SK-N-SH (cell line): ENCODE data around the gene CCN6. TPM values are rescaled to one million over a fixed set of nuclear protein-coding genes. Genes with fewer than 3 reads are reported as not detected.

Experiments used
- CTCF ChIA-PET: fragments of 300-600, 350-600 bp; formaldehyde crosslinking; extraction: SDS; loops from one replicate; lab custom pipeline; 2021; lab: Yijun Ruan, JAX
- POLR2A ChIA-PET: fragments of 350-600 bp; sonication (Branson Sonifier 250); formaldehyde crosslinking; extraction: SDS; loops from one replicate; lab custom pipeline; 2020; ENCODE audit warnings: antibody characterized with exemption, inconsistent platforms; lab: Yijun Ruan, JAX
- DNase-seq: peaks from one replicate; pipeline ENCODE4 v3.0.0; 2012
- H2AFZ ChIP-seq: fragments of 200-600 bp; sonication (generic); 2 replicates; pipeline ENCODE4 v1.8.1; 2016; ENCODE audit warnings: antibody characterized with exemption, mild to moderate bottlenecking, low read depth
- H3F3A ChIP-seq: fragments of 200-600 bp; sonication (generic); replicated peaks from 2 replicates; pipeline ENCODE3; 2016; ENCODE audit warnings: antibody characterized with exemption, mild to moderate bottlenecking; ENCODE audit not compliant: insufficient read depth
- H3K27ac ChIP-seq, 2 experiments: fragments of 200-500 bp in 1 of 2; fragments of 200-600 bp in 1 of 2; sonication (Bioruptor generic) in 1 of 2; sonication (generic), shearing (Covaris generic) in 1 of 2; 2 replicates each; pipeline versions ENCODE4 v1.5.1 to v1.6.1; 2014 to 2016; ENCODE audit warnings: low read depth in 2 of 2, inconsistent platforms in 1 of 2, low read length in 1 of 2, mild to moderate bottlenecking in 1 of 2, mixed read lengths in 1 of 2
- H3K27me3 ChIP-seq: fragments of 200-600 bp; sonication (generic), shearing (Covaris generic); 2 replicates; pipeline ENCODE4 v1.6.1; 2016; ENCODE audit warnings: mixed run types; ENCODE audit not compliant: insufficient read depth
- H3K36me3 ChIP-seq, 2 experiments: fragments of 200-500 bp in 1 of 2; fragments of 200-600 bp in 1 of 2; sonication (Bioruptor generic) in 1 of 2; sonication (generic) in 1 of 2; replicated peaks in 1 of 2; 2 replicates each; pipeline versions ENCODE3 to v1.5.1; 2014 to 2016; ENCODE audit warnings: low read length in 1 of 2, mild to moderate bottlenecking in 1 of 2; ENCODE audit not compliant: insufficient read depth in 2 of 2, control insufficient read depth in 1 of 2
- H3K4me1 ChIP-seq, 2 experiments: fragments of 200-500 bp in 1 of 2; fragments of 200-600 bp in 1 of 2; sonication (Bioruptor generic) in 1 of 2; sonication (generic), shearing (Covaris generic) in 1 of 2; 2 replicates each; pipeline versions ENCODE4 v1.5.1 to v1.6.1; 2014 to 2016; ENCODE audit warnings: low read depth in 1 of 2, low read length in 1 of 2, mixed run types in 1 of 2; ENCODE audit not compliant: insufficient read depth in 2 of 2, control insufficient read depth in 1 of 2
- H3K4me2 ChIP-seq: fragments of 200-600 bp; sonication (generic), shearing (Covaris generic); 2 replicates; pipeline ENCODE4 v1.6.1; 2017; ENCODE audit warnings: mixed run types
- H3K4me3 ChIP-seq, 2 experiments: fragments of 200-500 bp in 1 of 2; fragments of 200-600 bp in 1 of 2; sonication (Bioruptor generic) in 1 of 2; sonication (generic), shearing (Covaris generic) in 1 of 2; 2 replicates each; pipeline versions ENCODE4 v1.5.1 to v1.8.1; 2014 to 2016; ENCODE audit warnings: low read depth in 2 of 2, inconsistent platforms in 1 of 2, low read length in 1 of 2, mild to moderate bottlenecking in 1 of 2, mixed read lengths in 1 of 2, moderate library complexity in 1 of 2
- H3K79me2 ChIP-seq: fragments of 200-600 bp; sonication (generic); 2 replicates; pipeline ENCODE4 v1.8.1; 2017; ENCODE audit warnings: mild to moderate bottlenecking; ENCODE audit not compliant: insufficient read depth
- H3K9ac ChIP-seq: fragments of 200-600 bp; sonication (generic); 2 replicates; pipeline ENCODE4 v1.6.1; 2017; ENCODE audit warnings: mixed run types
- H3K9me2 ChIP-seq: fragments of 200-600 bp; sonication (generic); 2 replicates; pipeline ENCODE4 v1.6.1; 2017; ENCODE audit warnings: mixed run types
- H3K9me3 ChIP-seq: fragments of 200-600 bp; sonication (generic); 2 replicates; pipeline ENCODE4 v1.6.1; 2017; ENCODE audit warnings: mixed run types, mild to moderate bottlenecking, moderate library complexity
- H4K20me1 ChIP-seq: fragments of 200-600 bp; sonication (generic); 2 replicates; pipeline ENCODE4 v1.6.1; 2017; ENCODE audit warnings: mild to moderate bottlenecking, mixed run types; ENCODE audit not compliant: insufficient read depth
- CHD2 ChIP-seq: fragments of 150-350 bp; IDR thresholded peaks from 2 replicates; pipeline ENCODE4 v1.6.1; 2018; ENCODE audit warnings: low read length; ENCODE audit not compliant: partially characterized antibody
- ELF1 ChIP-seq: IDR thresholded peaks from 2 replicates; pipeline ENCODE4 v1.4.0; 2012
- EP300 ChIP-seq, 2 experiments: IDR thresholded peaks; 2 replicates each; pipeline versions ENCODE4 v1.4.0 to v1.6.1; 2012; ENCODE audit warnings: borderline replicate concordance in 1 of 2, low read depth in 1 of 2, low read length in 1 of 2
- NFIC ChIP-seq: IDR thresholded peaks from 2 replicates; pipeline ENCODE4 v1.4.0; 2012; ENCODE audit warnings: borderline replicate concordance
- TAF1 ChIP-seq: IDR thresholded peaks from 2 replicates; pipeline ENCODE4 v1.6.1; 2012; ENCODE audit warnings: low read depth, mild to moderate bottlenecking, low read length, moderate library complexity, borderline replicate concordance
- TCF12 ChIP-seq: IDR thresholded peaks from 2 replicates; pipeline ENCODE4 v1.4.0; 2012
- YY1 ChIP-seq: IDR thresholded peaks from 2 replicates; pipeline ENCODE4 v1.4.0; 2012; ENCODE audit warnings: low read depth, mild to moderate bottlenecking
- WGBS: methylation state at CpG from one replicate; pipeline ENCODE4 v1.1.6; 2017; ENCODE audit warnings: low lambda C conversion rate; 5-methylcytosine and 5-hydroxymethylcytosine counted together
- polyA plus RNA-seq, 3 experiments: library from polyadenylated mRNA; depleted of rRNA; stranded (reverse); fragments of >200 nt; gene quantifications; 2 replicates each; pipeline ENCODE4 v1.2.3, GENCODE V29; 2012
- TF ChIP-seq, protein P1 (sequence below): IDR thresholded peaks from 2 replicates; pipeline ENCODE4 v1.4.0; 2012; ENCODE audit warnings: low read depth, borderline replicate concordance
- TF ChIP-seq, protein P2 (sequence below): IDR thresholded peaks from 2 replicates; pipeline ENCODE4 v1.6.1; 2012; ENCODE audit warnings: mild to moderate bottlenecking, low read depth, low read length, moderate library complexity
- TF ChIP-seq, protein P3 (sequence below): fragments of 150-350 bp; IDR thresholded peaks from 2 replicates; pipeline ENCODE4 v1.6.1; 2016; ENCODE audit warnings: mild to moderate bottlenecking, low read depth, low read length

Gene CCN6
- polyA plus RNA-seq, 1 of the 3 experiments (the other 2 are of a cell fraction), result not detected

DNA sequence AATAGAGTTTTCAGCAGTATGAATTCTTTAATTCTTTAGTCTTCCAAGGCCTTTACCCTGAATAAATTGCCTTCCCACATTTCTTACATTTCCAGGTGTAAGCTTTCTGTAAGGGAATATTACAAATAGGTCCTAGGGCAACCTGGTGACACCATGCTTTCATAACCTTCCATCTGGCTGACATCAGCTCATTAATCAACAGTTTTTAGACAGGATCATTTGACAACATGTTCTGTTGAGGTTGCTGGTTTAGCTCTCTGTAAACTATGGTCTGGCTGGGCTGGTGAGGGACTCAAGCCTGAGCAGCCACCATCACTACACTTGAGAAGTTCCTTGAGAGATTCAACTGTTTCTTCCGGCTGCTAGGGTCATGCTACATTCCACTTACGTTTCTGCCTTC, 52.7 kb downstream of the CCN6 start:
- TF ChIP-seq YY1 (no peak), TAF1 (no peak), CHD2 (no peak)
- TF ChIP-seq, protein P1, sequence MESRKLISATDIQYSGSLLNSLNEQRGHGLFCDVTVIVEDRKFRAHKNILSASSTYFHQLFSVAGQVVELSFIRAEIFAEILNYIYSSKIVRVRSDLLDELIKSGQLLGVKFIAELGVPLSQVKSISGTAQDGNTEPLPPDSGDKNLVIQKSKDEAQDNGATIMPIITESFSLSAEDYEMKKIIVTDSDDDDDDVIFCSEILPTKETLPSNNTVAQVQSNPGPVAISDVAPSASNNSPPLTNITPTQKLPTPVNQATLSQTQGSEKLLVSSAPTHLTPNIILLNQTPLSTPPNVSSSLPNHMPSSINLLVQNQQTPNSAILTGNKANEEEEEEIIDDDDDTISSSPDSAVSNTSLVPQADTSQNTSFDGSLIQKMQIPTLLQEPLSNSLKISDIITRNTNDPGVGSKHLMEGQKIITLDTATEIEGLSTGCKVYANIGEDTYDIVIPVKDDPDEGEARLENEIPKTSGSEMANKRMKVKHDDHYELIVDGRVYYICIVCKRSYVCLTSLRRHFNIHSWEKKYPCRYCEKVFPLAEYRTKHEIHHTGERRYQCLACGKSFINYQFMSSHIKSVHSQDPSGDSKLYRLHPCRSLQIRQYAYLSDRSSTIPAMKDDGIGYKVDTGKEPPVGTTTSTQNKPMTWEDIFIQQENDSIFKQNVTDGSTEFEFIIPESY, result no peak
- TF ChIP-seq, protein P2, sequence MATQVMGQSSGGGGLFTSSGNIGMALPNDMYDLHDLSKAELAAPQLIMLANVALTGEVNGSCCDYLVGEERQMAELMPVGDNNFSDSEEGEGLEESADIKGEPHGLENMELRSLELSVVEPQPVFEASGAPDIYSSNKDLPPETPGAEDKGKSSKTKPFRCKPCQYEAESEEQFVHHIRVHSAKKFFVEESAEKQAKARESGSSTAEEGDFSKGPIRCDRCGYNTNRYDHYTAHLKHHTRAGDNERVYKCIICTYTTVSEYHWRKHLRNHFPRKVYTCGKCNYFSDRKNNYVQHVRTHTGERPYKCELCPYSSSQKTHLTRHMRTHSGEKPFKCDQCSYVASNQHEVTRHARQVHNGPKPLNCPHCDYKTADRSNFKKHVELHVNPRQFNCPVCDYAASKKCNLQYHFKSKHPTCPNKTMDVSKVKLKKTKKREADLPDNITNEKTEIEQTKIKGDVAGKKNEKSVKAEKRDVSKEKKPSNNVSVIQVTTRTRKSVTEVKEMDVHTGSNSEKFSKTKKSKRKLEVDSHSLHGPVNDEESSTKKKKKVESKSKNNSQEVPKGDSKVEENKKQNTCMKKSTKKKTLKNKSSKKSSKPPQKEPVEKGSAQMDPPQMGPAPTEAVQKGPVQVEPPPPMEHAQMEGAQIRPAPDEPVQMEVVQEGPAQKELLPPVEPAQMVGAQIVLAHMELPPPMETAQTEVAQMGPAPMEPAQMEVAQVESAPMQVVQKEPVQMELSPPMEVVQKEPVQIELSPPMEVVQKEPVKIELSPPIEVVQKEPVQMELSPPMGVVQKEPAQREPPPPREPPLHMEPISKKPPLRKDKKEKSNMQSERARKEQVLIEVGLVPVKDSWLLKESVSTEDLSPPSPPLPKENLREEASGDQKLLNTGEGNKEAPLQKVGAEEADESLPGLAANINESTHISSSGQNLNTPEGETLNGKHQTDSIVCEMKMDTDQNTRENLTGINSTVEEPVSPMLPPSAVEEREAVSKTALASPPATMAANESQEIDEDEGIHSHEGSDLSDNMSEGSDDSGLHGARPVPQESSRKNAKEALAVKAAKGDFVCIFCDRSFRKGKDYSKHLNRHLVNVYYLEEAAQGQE, result no peak
- TF ChIP-seq, all 33 proteins: peak for 0
- WGBS, result 56% methylated on average over 2 of the region's 2 CpGs
- POLR2A ChIA-PET, result no interaction called here
- CTCF ChIA-PET, result no interaction called here
- Histone ChIP-seq H3F3A (no peaks in the 10 kb centered on the region), H4K20me1 (no peaks in the 10 kb centered on the region), H3K36me3 (peaks cover 14 to 16% of the 10 kb centered on the region in 2 experiments), H3K9ac (no peak overlapping the region), H3K9me3 (no peaks in the 10 kb centered on the region), H3K79me2 (no peaks in the 10 kb centered on the region; the same call in 1 of the 2 replicates), H3K4me2 (no peak overlapping the region), H3K4me1 (no peaks in the 10 kb centered on the region; a peak in 2 of 4 replicates), H3K27me3 (no peaks in the 10 kb centered on the region), H3K9me2 (no peaks in the 10 kb centered on the region), H3K4me3 (no peak overlapping the region), H3K27ac (no peak overlapping the region), H2AFZ (no peak overlapping the region)
- no peak for DNase-seq

DNA sequence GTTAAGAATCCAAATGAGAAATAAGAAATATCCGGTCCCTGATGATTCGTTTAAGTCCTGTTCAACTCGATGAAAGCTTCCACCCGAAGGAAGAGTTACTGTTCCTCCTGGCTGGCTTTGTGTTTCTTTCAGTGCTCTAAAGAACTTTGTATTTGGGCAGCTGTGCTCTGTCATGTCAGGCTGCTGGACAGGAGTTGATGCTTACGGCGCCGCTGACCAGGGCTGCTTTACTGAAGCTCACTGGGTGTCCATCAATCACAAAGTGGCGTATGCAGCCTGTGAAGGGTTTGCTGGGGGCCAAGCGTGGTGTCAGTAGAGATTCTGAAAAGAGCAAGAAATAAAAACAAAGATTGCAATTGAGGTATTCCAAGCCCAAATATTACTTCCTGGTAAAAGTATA, 55.4 kb downstream of the CCN6 start:
- ChIA-PET POLR2A (no interaction called here), CTCF (interaction anchor here (0.9 to 1.5 kb wide), 2 partner anchors 54 to 55 kb away, joined by 3 to 4 read pairs; no protein-coding TSS in a partner anchor)
- H3K4me2 ChIP-seq, result no peak overlapping the region
- DNase-seq, result no peak
- no peak for TF ChIP-seq ELF1
- TF ChIP-seq, protein P3, sequence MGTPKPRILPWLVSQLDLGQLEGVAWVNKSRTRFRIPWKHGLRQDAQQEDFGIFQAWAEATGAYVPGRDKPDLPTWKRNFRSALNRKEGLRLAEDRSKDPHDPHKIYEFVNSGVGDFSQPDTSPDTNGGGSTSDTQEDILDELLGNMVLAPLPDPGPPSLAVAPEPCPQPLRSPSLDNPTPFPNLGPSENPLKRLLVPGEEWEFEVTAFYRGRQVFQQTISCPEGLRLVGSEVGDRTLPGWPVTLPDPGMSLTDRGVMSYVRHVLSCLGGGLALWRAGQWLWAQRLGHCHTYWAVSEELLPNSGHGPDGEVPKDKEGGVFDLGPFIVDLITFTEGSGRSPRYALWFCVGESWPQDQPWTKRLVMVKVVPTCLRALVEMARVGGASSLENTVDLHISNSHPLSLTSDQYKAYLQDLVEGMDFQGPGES, result no peak
- no peak for TF ChIP-seq EP300 (IDR thresholded peaks at IDR 0.05; ENCODE audit: borderline replicate concordance in 1 of 2, low read depth in 1 of 2, low read length in 1 of 2)
- no peak for TF ChIP-seq NFIC
- TF ChIP-seq TCF12, result no peak
- H3K27me3 ChIP-seq, result no peaks in the 10 kb centered on the region
- H3K9me3 ChIP-seq, result no peaks in the 10 kb centered on the region
- H3F3A ChIP-seq, result no peaks in the 10 kb centered on the region
- peaks cover 5 to 31% of the 10 kb centered on the region in 2 experiments for H3K36me3 ChIP-seq
- no peaks in the 10 kb centered on the region for H3K9me2 ChIP-seq
- no peaks in the 10 kb centered on the region; a peak in 2 of 4 replicates for H3K4me1 ChIP-seq
- no peak overlapping the region for H3K27ac ChIP-seq
- H4K20me1 ChIP-seq, result no peaks in the 10 kb centered on the region
- no peak overlapping the region for H2AFZ ChIP-seq
- H3K79me2 ChIP-seq, result no peaks in the 10 kb centered on the region; the same call in 1 of the 2 replicates
- WGBS, result 85% methylated on average over 9 of the region's 9 CpGs
- no peak overlapping the region for H3K9ac ChIP-seq
- H3K4me3 ChIP-seq, result no peak overlapping the region
